ENCODE results near the gene POU6F2. TPM values are rescaled to one million over a fixed set of nuclear protein-coding genes. Genes with fewer than 3 reads are reported as not detected.

Gene POU6F2
- total RNA-seq, 1 donor from 2014 or later = 0.24 TPM

DNA sequence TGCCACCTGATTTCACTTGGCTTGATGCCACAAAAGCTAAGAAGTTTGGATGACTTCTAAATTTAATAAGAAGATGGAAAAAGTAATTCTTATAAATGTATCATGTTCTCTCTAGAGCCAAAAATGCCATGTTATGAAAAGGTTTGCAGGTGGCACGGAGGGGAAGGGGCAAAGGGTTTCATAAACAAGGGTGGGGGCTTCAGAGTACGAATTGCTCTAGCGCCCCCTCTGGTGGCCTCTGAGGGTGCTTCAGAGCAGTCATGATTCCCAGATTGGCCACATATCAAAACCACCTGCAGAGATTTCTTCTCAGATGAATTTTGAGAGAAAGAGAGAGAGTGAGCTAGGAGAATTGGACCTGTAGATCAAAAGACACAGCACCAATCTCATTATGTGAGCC lies 379.9 kb downstream of the POU6F2 start:
- no peaks in the 10 kb centered on the region for H3K36me3 Mint-ChIP-seq (ENCODE audit: low read depth)
- DNase-seq (no peak), ATAC-seq (ENCODE audit: low read depth) (no peak)
- TF ChIP-seq, protein P1, sequence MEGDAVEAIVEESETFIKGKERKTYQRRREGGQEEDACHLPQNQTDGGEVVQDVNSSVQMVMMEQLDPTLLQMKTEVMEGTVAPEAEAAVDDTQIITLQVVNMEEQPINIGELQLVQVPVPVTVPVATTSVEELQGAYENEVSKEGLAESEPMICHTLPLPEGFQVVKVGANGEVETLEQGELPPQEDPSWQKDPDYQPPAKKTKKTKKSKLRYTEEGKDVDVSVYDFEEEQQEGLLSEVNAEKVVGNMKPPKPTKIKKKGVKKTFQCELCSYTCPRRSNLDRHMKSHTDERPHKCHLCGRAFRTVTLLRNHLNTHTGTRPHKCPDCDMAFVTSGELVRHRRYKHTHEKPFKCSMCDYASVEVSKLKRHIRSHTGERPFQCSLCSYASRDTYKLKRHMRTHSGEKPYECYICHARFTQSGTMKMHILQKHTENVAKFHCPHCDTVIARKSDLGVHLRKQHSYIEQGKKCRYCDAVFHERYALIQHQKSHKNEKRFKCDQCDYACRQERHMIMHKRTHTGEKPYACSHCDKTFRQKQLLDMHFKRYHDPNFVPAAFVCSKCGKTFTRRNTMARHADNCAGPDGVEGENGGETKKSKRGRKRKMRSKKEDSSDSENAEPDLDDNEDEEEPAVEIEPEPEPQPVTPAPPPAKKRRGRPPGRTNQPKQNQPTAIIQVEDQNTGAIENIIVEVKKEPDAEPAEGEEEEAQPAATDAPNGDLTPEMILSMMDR (IDR thresholded peaks at IDR 0.05) = no peak
- peaks cover 5% of the 10 kb centered on the region for H3K27me3 Mint-ChIP-seq
- intact Hi-C loops (cut with micrococcal nuclease) = no loop called here
- H3K4me3 Mint-ChIP-seq = no peak overlapping the region
- H3K9me3 Mint-ChIP-seq = no peaks in the 10 kb centered on the region
- H3K27ac Mint-ChIP-seq = no peak overlapping the region
- peaks cover 11% of the 10 kb centered on the region for H3K4me1 Mint-ChIP-seq
- ChIA-PET CTCF (no interaction called here), POLR2A (no interaction called here)

DNA sequence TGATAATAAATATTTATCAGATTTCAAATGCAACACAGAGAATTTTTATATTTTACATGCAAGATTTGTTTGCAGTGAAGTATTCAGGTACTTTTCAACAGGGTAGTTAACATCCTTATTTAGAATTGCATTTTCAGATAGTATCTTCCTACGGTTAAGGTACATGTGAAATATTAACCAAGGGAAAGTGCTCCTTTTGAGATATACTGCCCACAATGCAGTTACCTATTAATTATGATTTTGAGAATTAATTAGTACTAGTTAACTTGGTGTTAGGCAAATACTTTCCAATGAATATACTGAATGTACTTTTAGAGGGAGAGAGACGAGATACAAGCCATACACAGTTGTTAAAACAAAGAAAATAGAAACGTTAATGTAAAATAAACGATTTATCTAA lies 382.3 kb downstream of the POU6F2 start:
- no peak for ATAC-seq (ENCODE audit: low read depth)
- peaks cover 12% of the 10 kb centered on the region for H3K27me3 Mint-ChIP-seq
- no peaks in the 10 kb centered on the region for H3K9me3 Mint-ChIP-seq
- TF ChIP-seq, protein P1 (IDR thresholded peaks at IDR 0.05) = no peak
- CTCF ChIA-PET = no interaction called here
- intact Hi-C loops (cut with micrococcal nuclease) = no loop called here
- no peak overlapping the region for H3K4me3 Mint-ChIP-seq
- POLR2A ChIA-PET = no interaction called here
- no peaks in the 10 kb centered on the region for H3K36me3 Mint-ChIP-seq (ENCODE audit: low read depth)
- no peak for DNase-seq
- H3K4me1 Mint-ChIP-seq = peaks cover 11% of the 10 kb centered on the region
- H3K27ac Mint-ChIP-seq = no peak overlapping the region

DNA sequence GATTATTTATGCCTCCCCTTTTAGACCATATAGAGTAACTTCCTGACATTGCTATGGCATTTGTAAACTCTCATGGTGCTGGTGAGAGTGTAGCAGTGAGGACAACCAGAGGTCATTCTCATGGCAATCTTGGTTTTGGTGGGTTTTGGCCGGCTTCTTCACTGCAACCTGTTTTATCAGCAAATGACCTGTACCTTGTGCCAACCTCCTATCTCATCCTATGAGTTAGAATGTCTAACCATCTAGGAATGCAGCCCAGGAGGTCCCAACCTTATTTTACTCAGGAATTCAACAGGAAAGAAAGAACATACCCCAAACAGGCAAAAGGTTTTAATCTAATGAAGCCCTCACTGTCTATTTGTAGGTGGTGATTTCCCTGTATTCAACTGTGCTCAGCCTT lies 383.1 kb downstream of the POU6F2 start:
- peaks cover 13% of the 10 kb centered on the region for H3K27me3 Mint-ChIP-seq
- H3K27ac Mint-ChIP-seq = no peak overlapping the region
- ATAC-seq (ENCODE audit: low read depth) = no peak
- H3K9me3 Mint-ChIP-seq = no peaks in the 10 kb centered on the region
- TF ChIP-seq, protein P1 (IDR thresholded peaks at IDR 0.05) = no peak
- intact Hi-C loops (cut with micrococcal nuclease) = no loop called here
- H3K4me1 Mint-ChIP-seq = peaks cover 5% of the 10 kb centered on the region
- no peak overlapping the region for H3K4me3 Mint-ChIP-seq
- H3K36me3 Mint-ChIP-seq (ENCODE audit: low read depth) = no peaks in the 10 kb centered on the region
- CTCF ChIA-PET = no interaction called here
- no peak for DNase-seq
- POLR2A ChIA-PET = no interaction called here

DNA sequence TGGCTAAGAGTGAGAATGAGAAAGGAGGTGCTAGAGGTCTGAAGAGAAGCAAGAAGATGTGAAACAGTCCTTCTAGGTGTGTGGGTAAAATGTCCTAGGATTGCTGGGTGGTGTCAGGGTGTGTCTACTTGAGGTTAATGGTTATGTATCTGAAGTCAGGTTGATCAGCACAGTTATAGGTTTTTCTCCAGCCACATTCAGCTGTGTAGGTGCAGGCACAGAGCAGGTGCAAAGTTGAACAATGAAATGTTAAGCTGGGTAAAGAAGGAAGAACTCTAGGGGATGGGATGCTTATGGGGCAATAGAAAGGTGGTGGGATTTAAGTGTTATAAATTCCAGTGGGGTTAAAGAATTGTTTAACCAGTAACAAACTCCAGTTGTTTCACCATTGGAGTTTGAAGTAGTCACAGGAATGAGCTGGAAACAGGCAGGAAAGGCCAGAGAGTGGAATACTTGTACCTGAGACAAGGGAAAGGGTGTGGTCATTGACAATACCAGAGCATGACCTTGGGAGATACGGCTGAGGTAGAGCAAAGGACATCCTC lies 388.1 kb downstream of the POU6F2 start:
- H3K9me3 Mint-ChIP-seq = no peaks in the 10 kb centered on the region
- intact Hi-C loops (cut with micrococcal nuclease) = no loop called here
- H3K4me1 Mint-ChIP-seq = no peaks in the 10 kb centered on the region
- H3K36me3 Mint-ChIP-seq (ENCODE audit: low read depth) = no peaks in the 10 kb centered on the region
- TF ChIP-seq, protein P1 (IDR thresholded peaks at IDR 0.05) = no peak
- H3K4me3 Mint-ChIP-seq = no peak overlapping the region
- no peak overlapping the region for H3K27ac Mint-ChIP-seq
- ChIA-PET POLR2A (no interaction called here), CTCF (no interaction called here)
- DNase-seq (no peak), ATAC-seq (ENCODE audit: low read depth) (no peak)
- H3K27me3 Mint-ChIP-seq = peaks cover 14% of the 10 kb centered on the region

DNA sequence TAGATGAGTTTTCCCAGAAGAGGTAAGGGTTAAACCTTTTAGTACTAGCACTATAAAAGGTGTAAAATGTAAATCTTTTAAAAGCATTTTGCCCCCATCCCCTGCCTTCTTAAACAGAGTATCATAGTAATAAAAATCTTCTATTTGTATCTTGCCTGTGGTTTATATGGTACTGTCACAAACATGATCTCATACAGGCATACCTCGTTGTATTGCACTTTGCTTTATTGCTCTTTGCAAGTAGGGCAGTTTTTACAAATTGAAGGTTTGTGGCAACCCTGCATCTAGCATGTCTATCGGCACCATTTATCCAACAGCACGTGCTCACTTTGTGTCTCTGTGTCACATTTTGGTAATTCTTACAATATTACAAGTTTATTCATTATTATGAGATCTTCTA lies 389.7 kb downstream of the POU6F2 start:
- H3K4me1 Mint-ChIP-seq = no peaks in the 10 kb centered on the region
- TF ChIP-seq, protein P1 (IDR thresholded peaks at IDR 0.05) = no peak
- no peak overlapping the region for H3K4me3 Mint-ChIP-seq
- no peaks in the 10 kb centered on the region for H3K9me3 Mint-ChIP-seq
- POLR2A ChIA-PET = no interaction called here
- ATAC-seq (ENCODE audit: low read depth) = no peak
- intact Hi-C loops (cut with micrococcal nuclease) = no loop called here
- H3K36me3 Mint-ChIP-seq (ENCODE audit: low read depth) = no peaks in the 10 kb centered on the region
- CTCF ChIA-PET = no interaction called here
- DNase-seq = no peak
- peaks cover 14% of the 10 kb centered on the region for H3K27me3 Mint-ChIP-seq
- no peak overlapping the region for H3K27ac Mint-ChIP-seq
